Measurements from ENCODE around the gene SPATA33.
"Not testable (repeated sequence)": the region's sequence is repeated elsewhere in the genome, so short reads cannot be mapped to it uniquely, and the experiment has no call there.

Gene SPATA33

GRCh38 chr16:89664238-89664637 is 6.6 kb downstream of the SPATA33 start:
- DNase-seq (ENCODE audit: low spot score): not testable (repeated sequence)

GRCh38 chr16:89667000-89667399 is 9.4 kb downstream of the SPATA33 start:
- DNase-seq (ENCODE audit: low spot score): not testable (repeated sequence)

GRCh38 chr16:89667633-89668032 is 10.0 kb downstream of the SPATA33 start:
- DNase-seq (ENCODE audit: low spot score): no peak

- DNase-seq (ENCODE audit: low spot score): no peak
Observed at GRCh38 chr16:89668790-89669158, 11.1 kb downstream of the SPATA33 start.

GRCh38 chr16:89669755-89670154 is 12.1 kb downstream of the SPATA33 start:
- no peak for DNase-seq (ENCODE audit: low spot score)

GRCh38 chr16:89670496-89671431 is 13.1 kb downstream of the SPATA33 start:
- DNase-seq (ENCODE audit: low spot score): no peak

GRCh38 chr16:89671565-89671964 is 13.9 kb downstream of the SPATA33 start:
- DNase-seq (ENCODE audit: low spot score): not testable (repeated sequence)

- no peak for DNase-seq (ENCODE audit: low spot score)
Observed at GRCh38 chr16:89672177-89672941, 14.7 kb downstream of the SPATA33 start.

- no peak for DNase-seq (ENCODE audit: low spot score)
Observed at GRCh38 chr16:89678258-89678657, 20.6 kb downstream of the SPATA33 start.

- no peak for DNase-seq (ENCODE audit: low spot score)
Observed at GRCh38 chr16:89685916-89686315, 28.3 kb downstream of the SPATA33 start.

GRCh38 chr16:89686520-89687091 is 29.0 kb downstream of the SPATA33 start, which contains the start of gene CDK10:
CDK10 (plus strand) TSS chr16:89686689; CDS start chr16:89686711, 22 bp downstream.
- peak; percentile 97 for DNase-seq (ENCODE audit: low spot score)

GRCh38 chr16:89687092-89687940 is 29.7 kb downstream of the SPATA33 start:
- no peak for DNase-seq (ENCODE audit: low spot score)

GRCh38 chr16:89688395-89688794 is 30.8 kb downstream of the SPATA33 start:
- DNase-seq (ENCODE audit: low spot score): no peak

GRCh38 chr16:89689142-89689541 is 31.5 kb downstream of the SPATA33 start:
- no peak for DNase-seq (ENCODE audit: low spot score)

- DNase-seq (ENCODE audit: low spot score): not testable (repeated sequence)
Observed at GRCh38 chr16:89689621-89690020, 32.0 kb downstream of the SPATA33 start.

- no peak for DNase-seq (ENCODE audit: low spot score)
Observed at GRCh38 chr16:89690392-89690901, 32.8 kb downstream of the SPATA33 start.

GRCh38 chr16:89691231-89691985 is 33.8 kb downstream of the SPATA33 start:
- DNase-seq (ENCODE audit: low spot score): no peak

- no peak for DNase-seq (ENCODE audit: low spot score)
Observed at GRCh38 chr16:89691986-89692569, 34.4 kb downstream of the SPATA33 start.

- peak; percentile 50 for DNase-seq (ENCODE audit: low spot score)
Observed at GRCh38 chr16:89693289-89693731, 35.7 kb downstream of the SPATA33 start.

All from left forelimb (tissue), 1 donor.